ENCODE measurements around the gene ADAM12.
A peak's percentile ranks its signal among the peaks of the same experiment; 100 is the strongest.

The ADAM12 gene

DNA sequence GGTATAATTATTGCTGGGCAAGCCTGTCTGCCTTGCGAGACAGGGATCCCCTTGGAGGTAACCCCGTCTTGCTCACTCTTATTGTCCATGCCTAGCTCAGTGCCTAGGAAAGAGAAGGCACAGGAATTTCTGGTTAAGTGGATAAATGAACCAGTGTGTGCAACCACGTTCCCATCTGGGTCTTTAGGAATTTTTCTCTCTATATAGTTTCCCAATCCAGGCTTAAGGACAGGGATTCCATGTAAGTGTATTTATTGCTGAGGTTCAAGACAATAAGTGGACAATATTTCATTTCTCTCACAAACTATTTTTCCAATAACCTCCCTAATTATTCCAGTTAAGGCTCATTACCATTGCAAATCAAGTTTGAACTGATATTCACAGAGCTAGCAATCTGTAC lies 8.9 kb upstream of the ADAM12 start:
- ATAC-seq: no peak
- TF ChIP-seq TOX (CRISPR knock-in tag; IDR thresholded peaks at IDR 0.05; ENCODE audit: borderline replicate concordance) (no peak), OSR1 (CRISPR knock-in tag; IDR thresholded peaks at IDR 0.05) (0 out of 2 replicates have a peak, but pooled peaks have one; percentile 17)

DNA sequence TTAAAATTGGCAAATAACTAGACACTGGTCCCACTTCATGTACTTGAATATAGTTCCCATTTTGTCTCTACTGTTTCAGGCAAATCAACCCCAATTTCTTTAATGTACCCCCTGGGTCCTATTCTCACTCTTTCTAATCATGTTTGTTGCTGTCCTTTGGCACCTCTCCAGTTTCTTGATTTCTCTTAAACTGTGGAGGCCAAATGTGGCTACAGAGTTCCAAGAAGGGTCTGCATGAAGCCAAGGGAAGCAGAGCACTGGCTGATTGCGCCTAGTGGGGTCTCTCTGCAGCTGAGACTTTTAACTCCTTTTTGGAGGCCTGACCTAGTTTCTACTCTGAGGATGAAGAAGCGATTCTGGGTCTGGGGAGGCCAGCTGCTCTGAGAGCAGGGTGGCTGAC lies 6.7 kb upstream of the ADAM12 start:
- ATAC-seq: no peak

DNA sequence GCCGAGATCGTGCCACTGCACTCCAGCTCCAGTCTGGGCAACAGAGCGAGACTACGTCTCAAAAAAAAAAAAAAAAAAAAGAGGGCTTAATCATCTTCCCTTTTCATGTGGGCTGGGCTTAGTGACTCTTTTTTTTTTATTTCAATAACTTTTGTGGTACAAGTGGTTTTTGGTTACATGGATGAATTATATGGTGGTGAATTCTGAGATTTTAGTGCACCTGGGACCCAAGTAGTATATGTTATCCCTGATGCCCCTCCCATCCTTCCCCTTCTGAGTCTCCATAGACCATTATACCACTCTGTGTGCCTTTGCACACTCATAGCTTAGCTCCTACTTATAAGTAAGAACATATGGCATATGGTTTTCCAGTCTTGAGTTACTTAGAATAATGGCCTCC lies 4.8 kb upstream of the ADAM12 start:
- ATAC-seq: no peak
- TF ChIP-seq GLIS3 (CRISPR knock-in tag; IDR thresholded peaks at IDR 0.05) (no peak), TCF4 (CRISPR knock-in tag; IDR thresholded peaks at IDR 0.05; ENCODE audit: borderline replicate concordance) (no peak), ESRRG (CRISPR knock-in tag; IDR thresholded peaks at IDR 0.05) (no peak), PPARA (CRISPR knock-in tag; IDR thresholded peaks at IDR 0.05; ENCODE audit: borderline replicate concordance) (no peak), ZNF565 (CRISPR knock-in tag; conservative IDR thresholded peaks at IDR 0.05; ENCODE audit: low read depth) (no peak), TOX (CRISPR knock-in tag; IDR thresholded peaks at IDR 0.05; ENCODE audit: borderline replicate concordance) (no peak), BACH2 (CRISPR knock-in tag; IDR thresholded peaks at IDR 0.05; ENCODE audit: borderline replicate concordance) (no peak), ZNF70 (CRISPR knock-in tag; IDR thresholded peaks at IDR 0.05) (no peak), CSDC2 (CRISPR knock-in tag; IDR thresholded peaks at IDR 0.05) (no peak), RARB (CRISPR knock-in tag; IDR thresholded peaks at IDR 0.05) (no peak)
- TF ChIP-seq, protein P1, sequence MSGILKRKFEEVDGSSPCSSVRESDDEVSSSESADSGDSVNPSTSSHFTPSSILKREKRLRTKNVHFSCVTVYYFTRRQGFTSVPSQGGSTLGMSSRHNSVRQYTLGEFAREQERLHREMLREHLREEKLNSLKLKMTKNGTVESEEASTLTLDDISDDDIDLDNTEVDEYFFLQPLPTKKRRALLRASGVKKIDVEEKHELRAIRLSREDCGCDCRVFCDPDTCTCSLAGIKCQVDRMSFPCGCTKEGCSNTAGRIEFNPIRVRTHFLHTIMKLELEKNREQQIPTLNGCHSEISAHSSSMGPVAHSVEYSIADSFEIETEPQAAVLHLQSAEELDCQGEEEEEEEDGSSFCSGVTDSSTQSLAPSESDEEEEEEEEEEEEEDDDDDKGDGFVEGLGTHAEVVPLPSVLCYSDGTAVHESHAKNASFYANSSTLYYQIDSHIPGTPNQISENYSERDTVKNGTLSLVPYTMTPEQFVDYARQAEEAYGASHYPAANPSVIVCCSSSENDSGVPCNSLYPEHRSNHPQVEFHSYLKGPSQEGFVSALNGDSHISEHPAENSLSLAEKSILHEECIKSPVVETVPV (CRISPR knock-in tag; IDR thresholded peaks at IDR 0.05): no peak
- TF ChIP-seq, protein P2, sequence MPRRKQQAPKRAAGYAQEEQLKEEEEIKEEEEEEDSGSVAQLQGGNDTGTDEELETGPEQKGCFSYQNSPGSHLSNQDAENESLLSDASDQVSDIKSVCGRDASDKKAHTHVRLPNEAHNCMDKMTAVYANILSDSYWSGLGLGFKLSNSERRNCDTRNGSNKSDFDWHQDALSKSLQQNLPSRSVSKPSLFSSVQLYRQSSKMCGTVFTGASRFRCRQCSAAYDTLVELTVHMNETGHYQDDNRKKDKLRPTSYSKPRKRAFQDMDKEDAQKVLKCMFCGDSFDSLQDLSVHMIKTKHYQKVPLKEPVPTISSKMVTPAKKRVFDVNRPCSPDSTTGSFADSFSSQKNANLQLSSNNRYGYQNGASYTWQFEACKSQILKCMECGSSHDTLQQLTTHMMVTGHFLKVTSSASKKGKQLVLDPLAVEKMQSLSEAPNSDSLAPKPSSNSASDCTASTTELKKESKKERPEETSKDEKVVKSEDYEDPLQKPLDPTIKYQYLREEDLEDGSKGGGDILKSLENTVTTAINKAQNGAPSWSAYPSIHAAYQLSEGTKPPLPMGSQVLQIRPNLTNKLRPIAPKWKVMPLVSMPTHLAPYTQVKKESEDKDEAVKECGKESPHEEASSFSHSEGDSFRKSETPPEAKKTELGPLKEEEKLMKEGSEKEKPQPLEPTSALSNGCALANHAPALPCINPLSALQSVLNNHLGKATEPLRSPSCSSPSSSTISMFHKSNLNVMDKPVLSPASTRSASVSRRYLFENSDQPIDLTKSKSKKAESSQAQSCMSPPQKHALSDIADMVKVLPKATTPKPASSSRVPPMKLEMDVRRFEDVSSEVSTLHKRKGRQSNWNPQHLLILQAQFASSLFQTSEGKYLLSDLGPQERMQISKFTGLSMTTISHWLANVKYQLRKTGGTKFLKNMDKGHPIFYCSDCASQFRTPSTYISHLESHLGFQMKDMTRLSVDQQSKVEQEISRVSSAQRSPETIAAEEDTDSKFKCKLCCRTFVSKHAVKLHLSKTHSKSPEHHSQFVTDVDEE (CRISPR knock-in tag; IDR thresholded peaks at IDR 0.05): no peak
- TF ChIP-seq, protein P3, sequence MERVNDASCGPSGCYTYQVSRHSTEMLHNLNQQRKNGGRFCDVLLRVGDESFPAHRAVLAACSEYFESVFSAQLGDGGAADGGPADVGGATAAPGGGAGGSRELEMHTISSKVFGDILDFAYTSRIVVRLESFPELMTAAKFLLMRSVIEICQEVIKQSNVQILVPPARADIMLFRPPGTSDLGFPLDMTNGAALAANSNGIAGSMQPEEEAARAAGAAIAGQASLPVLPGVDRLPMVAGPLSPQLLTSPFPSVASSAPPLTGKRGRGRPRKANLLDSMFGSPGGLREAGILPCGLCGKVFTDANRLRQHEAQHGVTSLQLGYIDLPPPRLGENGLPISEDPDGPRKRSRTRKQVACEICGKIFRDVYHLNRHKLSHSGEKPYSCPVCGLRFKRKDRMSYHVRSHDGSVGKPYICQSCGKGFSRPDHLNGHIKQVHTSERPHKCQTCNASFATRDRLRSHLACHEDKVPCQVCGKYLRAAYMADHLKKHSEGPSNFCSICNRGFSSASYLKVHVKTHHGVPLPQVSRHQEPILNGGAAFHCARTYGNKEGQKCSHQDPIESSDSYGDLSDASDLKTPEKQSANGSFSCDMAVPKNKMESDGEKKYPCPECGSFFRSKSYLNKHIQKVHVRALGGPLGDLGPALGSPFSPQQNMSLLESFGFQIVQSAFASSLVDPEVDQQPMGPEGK (CRISPR knock-in tag; IDR thresholded peaks at IDR 0.05; ENCODE audit: borderline replicate concordance): no peak

More for the DNA sequence above, 6.7 kb upstream of the ADAM12 start:
- TF ChIP-seq, protein P4, sequence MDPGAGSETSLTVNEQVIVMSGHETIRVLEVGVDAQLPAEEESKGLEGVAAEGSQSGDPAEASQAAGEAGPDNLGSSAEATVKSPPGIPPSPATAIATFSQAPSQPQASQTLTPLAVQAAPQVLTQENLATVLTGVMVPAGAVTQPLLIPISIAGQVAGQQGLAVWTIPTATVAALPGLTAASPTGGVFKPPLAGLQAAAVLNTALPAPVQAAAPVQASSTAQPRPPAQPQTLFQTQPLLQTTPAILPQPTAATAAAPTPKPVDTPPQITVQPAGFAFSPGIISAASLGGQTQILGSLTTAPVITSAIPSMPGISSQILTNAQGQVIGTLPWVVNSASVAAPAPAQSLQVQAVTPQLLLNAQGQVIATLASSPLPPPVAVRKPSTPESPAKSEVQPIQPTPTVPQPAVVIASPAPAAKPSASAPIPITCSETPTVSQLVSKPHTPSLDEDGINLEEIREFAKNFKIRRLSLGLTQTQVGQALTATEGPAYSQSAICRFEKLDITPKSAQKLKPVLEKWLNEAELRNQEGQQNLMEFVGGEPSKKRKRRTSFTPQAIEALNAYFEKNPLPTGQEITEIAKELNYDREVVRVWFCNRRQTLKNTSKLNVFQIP (CRISPR knock-in tag; IDR thresholded peaks at IDR 0.05; ENCODE audit: borderline replicate concordance, low read depth): no peak
- TF ChIP-seq RARB (CRISPR knock-in tag; IDR thresholded peaks at IDR 0.05) (no peak), ZFP3 (CRISPR knock-in tag; IDR thresholded peaks at IDR 0.05) (no peak), TCF4 (CRISPR knock-in tag; IDR thresholded peaks at IDR 0.05; ENCODE audit: borderline replicate concordance) (no peak), ISL1 (CRISPR knock-in tag; IDR thresholded peaks at IDR 0.05) (no peak), ZFP30 (CRISPR knock-in tag; IDR thresholded peaks at IDR 0.05) (no peak), CSDC2 (CRISPR knock-in tag; IDR thresholded peaks at IDR 0.05) (no peak), ZNF8 (CRISPR knock-in tag; IDR thresholded peaks at IDR 0.05) (no peak), ZNF70 (CRISPR knock-in tag; IDR thresholded peaks at IDR 0.05) (no peak), TOX (CRISPR knock-in tag; IDR thresholded peaks at IDR 0.05; ENCODE audit: borderline replicate concordance) (no peak)

DNA sequence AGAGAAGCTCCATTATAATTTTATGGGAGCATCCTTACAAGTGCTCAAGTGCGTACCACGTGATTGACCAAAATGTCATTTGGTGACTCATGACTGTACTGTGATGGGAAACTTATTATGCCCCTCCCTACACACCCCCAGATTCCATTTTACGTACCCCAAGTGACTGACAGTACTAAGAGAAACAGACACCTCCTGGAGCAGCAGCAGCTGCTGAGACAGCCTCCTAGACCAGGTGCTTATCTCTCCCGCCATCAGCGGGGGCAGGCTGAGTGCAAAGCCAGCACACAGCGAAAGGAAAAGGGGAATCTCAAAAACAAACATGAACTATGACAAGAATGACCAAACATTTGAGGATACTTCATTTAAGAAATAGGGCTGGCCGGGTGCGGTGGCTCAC lies 4.2 kb upstream of the ADAM12 start:
- ATAC-seq: no peak
- TF ChIP-seq ZFP30 (CRISPR knock-in tag; IDR thresholded peaks at IDR 0.05) (no peak), ARNTL (CRISPR knock-in tag; IDR thresholded peaks at IDR 0.05; ENCODE audit: borderline replicate concordance, low read depth) (no peak), ZFP3 (CRISPR knock-in tag; IDR thresholded peaks at IDR 0.05) (no peak), TCF4 (CRISPR knock-in tag; IDR thresholded peaks at IDR 0.05; ENCODE audit: borderline replicate concordance) (no peak), BACH2 (CRISPR knock-in tag; IDR thresholded peaks at IDR 0.05; ENCODE audit: borderline replicate concordance) (no peak), CSDC2 (CRISPR knock-in tag; IDR thresholded peaks at IDR 0.05) (no peak), ZC3H10 (CRISPR knock-in tag; IDR thresholded peaks at IDR 0.05) (no peak), TOX (CRISPR knock-in tag; IDR thresholded peaks at IDR 0.05; ENCODE audit: borderline replicate concordance) (no peak), RARB (CRISPR knock-in tag; IDR thresholded peaks at IDR 0.05) (no peak), GLIS3 (CRISPR knock-in tag; IDR thresholded peaks at IDR 0.05) (no peak), PPARA (CRISPR knock-in tag; IDR thresholded peaks at IDR 0.05; ENCODE audit: borderline replicate concordance) (no peak)
- TF ChIP-seq, protein P5, sequence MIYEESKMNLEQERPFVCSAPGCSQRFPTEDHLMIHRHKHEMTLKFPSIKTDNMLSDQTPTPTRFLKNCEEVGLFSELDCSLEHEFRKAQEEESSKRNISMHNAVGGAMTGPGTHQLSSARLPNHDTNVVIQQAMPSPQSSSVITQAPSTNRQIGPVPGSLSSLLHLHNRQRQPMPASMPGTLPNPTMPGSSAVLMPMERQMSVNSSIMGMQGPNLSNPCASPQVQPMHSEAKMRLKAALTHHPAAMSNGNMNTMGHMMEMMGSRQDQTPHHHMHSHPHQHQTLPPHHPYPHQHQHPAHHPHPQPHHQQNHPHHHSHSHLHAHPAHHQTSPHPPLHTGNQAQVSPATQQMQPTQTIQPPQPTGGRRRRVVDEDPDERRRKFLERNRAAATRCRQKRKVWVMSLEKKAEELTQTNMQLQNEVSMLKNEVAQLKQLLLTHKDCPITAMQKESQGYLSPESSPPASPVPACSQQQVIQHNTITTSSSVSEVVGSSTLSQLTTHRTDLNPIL (CRISPR knock-in tag; IDR thresholded peaks at IDR 0.05; ENCODE audit: low read depth): no peak
- TF ChIP-seq, protein P3 (CRISPR knock-in tag; IDR thresholded peaks at IDR 0.05; ENCODE audit: borderline replicate concordance): no peak
